ENCODE results near the gene GAS2L1. TPM values are rescaled to one million over a fixed set of nuclear protein-coding genes. Genes with fewer than 3 reads are reported as not detected.

GAS2L1 gene
- total RNA-seq, 1 experiment from 2014 or later: 29.4 TPM

- ChIA-PET POLR2A (no interaction called here), RAD21 (ENCODE audit: low non-redundant PET in 1 of 2, low total read pairs in 2 of 2, uncharacterized antibody in 2 of 2, unreplicated experiment in 2 of 2) (no interaction called here), CTCF (interaction anchor here (1.3 to 1.9 kb wide), 2 partner anchors 12 to 14 kb away, joined by 3 to 7 read pairs; no protein-coding TSS in a partner anchor)
- TSS peak; percentile 19 for BruUV-seq (replicated peaks)
- H3K4me1 ChIP-seq (ENCODE audit: control insufficient read depth in 1 of 2, insufficient read depth in 2 of 2, low read length in 2 of 2): peaks cover 0 to 12% of the 10 kb centered on the region in 2 experiments; a peak in 2 of 4 replicates
- no peaks in the 10 kb centered on the region for H3K27me3 ChIP-seq (ENCODE audit: insufficient read depth, low read length)
- no peaks in the 10 kb centered on the region for H3K9me3 ChIP-seq (ENCODE audit: control insufficient read depth in 1 of 2, insufficient read depth in 1 of 2, low read depth in 1 of 2, low read length in 2 of 2)
- no peak overlapping the region for H3K9ac ChIP-seq (ENCODE audit: low read length)
- H3K79me2 ChIP-seq (ENCODE audit: insufficient read depth, low read length): no peaks in the 10 kb centered on the region
- no peaks in the 10 kb centered on the region for H3K9me2 ChIP-seq (ENCODE audit: insufficient read depth)
- intact Hi-C loops (cut with micrococcal nuclease): no loop called here
- peaks cover 0 to 8% of the 10 kb centered on the region in 2 experiments; a peak in 1 of 4 replicates for H3K36me3 ChIP-seq (ENCODE audit: control insufficient read depth in 1 of 2, insufficient read depth in 2 of 2, low read length in 2 of 2)
- DNase-seq (ENCODE audit: low read depth, low spot score) (no peak), ATAC-seq (no peak)
- no peak for TF ChIP-seq POLR2AphosphoS5 (IDR thresholded peaks at IDR 0.05; ENCODE audit: low read depth, low read length)
- no peak for TF ChIP-seq POLR2A (IDR thresholded peaks at IDR 0.05; ENCODE audit: borderline replicate concordance, extremely low read depth, insufficient read depth, insufficient read length)
- TF ChIP-seq SP1 (IDR thresholded peaks at IDR 0.05; ENCODE audit: low read depth): no peak
- TF ChIP-seq MAX (IDR thresholded peaks at IDR 0.05): no peak
- no peak for TF ChIP-seq ZBTB33 (IDR thresholded peaks at IDR 0.05; ENCODE audit: extremely low read depth, insufficient replicate concordance, low read length)
- H4K20me1 ChIP-seq (ENCODE audit: insufficient read depth): no peaks in the 10 kb centered on the region
- H2AFZ ChIP-seq (ENCODE audit: low read depth, low read length, poor library complexity, severe bottlenecking): no peak overlapping the region
- H3K4me3 ChIP-seq (replicated peaks in 1 of 2; ENCODE audit: low read depth in 1 of 2, low read length in 2 of 2): no peak overlapping the region
- H3K4me2 ChIP-seq (ENCODE audit: low read length): no peak overlapping the region
- no peak overlapping the region for H3K27ac ChIP-seq (ENCODE audit: low read depth, low read length)
Measured at GRCh38 chr22:29325356-29325755, 18.9 kb downstream of the GAS2L1 start.

DNA sequence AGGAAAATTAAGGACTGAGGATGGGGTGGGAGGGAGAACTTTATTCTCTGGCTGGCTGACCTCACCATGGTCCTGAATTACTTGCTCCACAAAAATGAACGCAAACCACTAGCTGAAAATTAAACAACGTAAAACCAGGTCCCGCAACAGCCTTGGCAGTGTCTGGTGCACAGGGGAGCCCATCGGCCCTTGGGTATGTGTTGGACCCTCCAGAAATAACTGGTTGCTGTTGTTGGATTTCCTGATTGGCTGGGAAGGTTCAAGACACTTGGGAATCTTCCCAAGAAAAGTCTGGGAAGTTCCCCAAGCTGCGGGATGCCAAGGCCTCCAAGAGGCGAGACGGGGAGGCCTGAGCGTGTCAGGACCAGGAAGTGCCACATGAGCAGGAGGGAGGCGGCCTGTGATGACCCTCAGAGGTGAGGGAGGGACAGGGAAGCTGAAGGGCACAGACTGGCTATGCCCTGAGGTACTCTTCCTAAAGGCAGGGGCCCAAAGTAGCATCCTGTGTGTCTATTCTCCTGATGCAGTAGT, 19.4 kb downstream of the GAS2L1 start:
- Histone ChIP-seq H3K4me3 (replicated peaks in 1 of 2; ENCODE audit: low read depth in 1 of 2, low read length in 2 of 2) (no peak overlapping the region), H3K27ac (ENCODE audit: low read depth, low read length) (no peak overlapping the region), H4K20me1 (ENCODE audit: insufficient read depth) (no peaks in the 10 kb centered on the region), H3K9ac (ENCODE audit: low read length) (no peak overlapping the region), H3K4me1 (ENCODE audit: control insufficient read depth in 1 of 2, insufficient read depth in 2 of 2, low read length in 2 of 2) (peaks cover 0 to 7% of the 10 kb centered on the region in 2 experiments; a peak in 2 of 4 replicates), H3K9me2 (ENCODE audit: insufficient read depth) (no peaks in the 10 kb centered on the region), H3K4me2 (ENCODE audit: low read length) (no peak overlapping the region), H3K79me2 (ENCODE audit: insufficient read depth, low read length) (no peaks in the 10 kb centered on the region), H2AFZ (ENCODE audit: low read depth, low read length, poor library complexity, severe bottlenecking) (no peak overlapping the region), H3K9me3 (ENCODE audit: control insufficient read depth in 1 of 2, insufficient read depth in 1 of 2, low read depth in 1 of 2, low read length in 2 of 2) (no peaks in the 10 kb centered on the region), H3K36me3 (ENCODE audit: control insufficient read depth in 1 of 2, insufficient read depth in 2 of 2, low read length in 2 of 2) (peaks cover 0 to 10% of the 10 kb centered on the region in 2 experiments; a peak in 1 of 4 replicates), H3K27me3 (ENCODE audit: insufficient read depth, low read length) (no peaks in the 10 kb centered on the region)
- ChIA-PET POLR2A (no interaction called here), CTCF (interaction anchor here (1.3 to 1.9 kb wide), 2 partner anchors 13 to 15 kb away, joined by 3 to 7 read pairs; no protein-coding TSS in a partner anchor), RAD21 (ENCODE audit: low non-redundant PET in 1 of 2, low total read pairs in 2 of 2, uncharacterized antibody in 2 of 2, unreplicated experiment in 2 of 2) (no interaction called here)
- ATAC-seq: no peak
- intact Hi-C loops (cut with micrococcal nuclease): no loop called here
- BruUV-seq (replicated peaks): no TSS peak
- DNase-seq (ENCODE audit: low read depth, low spot score): no peak
- no peak for TF ChIP-seq ZBTB33 (IDR thresholded peaks at IDR 0.05; ENCODE audit: extremely low read depth, insufficient replicate concordance, low read length)
- no peak for TF ChIP-seq ZFX (IDR thresholded peaks at IDR 0.05)
- no peak for TF ChIP-seq ZNF274 (IDR thresholded peaks at IDR 0.05; ENCODE audit: low read depth, low read length)
- TF ChIP-seq EZH2phosphoT487 (IDR thresholded peaks at IDR 0.05; ENCODE audit: borderline replicate concordance): no peak
- TF ChIP-seq, protein P1, sequence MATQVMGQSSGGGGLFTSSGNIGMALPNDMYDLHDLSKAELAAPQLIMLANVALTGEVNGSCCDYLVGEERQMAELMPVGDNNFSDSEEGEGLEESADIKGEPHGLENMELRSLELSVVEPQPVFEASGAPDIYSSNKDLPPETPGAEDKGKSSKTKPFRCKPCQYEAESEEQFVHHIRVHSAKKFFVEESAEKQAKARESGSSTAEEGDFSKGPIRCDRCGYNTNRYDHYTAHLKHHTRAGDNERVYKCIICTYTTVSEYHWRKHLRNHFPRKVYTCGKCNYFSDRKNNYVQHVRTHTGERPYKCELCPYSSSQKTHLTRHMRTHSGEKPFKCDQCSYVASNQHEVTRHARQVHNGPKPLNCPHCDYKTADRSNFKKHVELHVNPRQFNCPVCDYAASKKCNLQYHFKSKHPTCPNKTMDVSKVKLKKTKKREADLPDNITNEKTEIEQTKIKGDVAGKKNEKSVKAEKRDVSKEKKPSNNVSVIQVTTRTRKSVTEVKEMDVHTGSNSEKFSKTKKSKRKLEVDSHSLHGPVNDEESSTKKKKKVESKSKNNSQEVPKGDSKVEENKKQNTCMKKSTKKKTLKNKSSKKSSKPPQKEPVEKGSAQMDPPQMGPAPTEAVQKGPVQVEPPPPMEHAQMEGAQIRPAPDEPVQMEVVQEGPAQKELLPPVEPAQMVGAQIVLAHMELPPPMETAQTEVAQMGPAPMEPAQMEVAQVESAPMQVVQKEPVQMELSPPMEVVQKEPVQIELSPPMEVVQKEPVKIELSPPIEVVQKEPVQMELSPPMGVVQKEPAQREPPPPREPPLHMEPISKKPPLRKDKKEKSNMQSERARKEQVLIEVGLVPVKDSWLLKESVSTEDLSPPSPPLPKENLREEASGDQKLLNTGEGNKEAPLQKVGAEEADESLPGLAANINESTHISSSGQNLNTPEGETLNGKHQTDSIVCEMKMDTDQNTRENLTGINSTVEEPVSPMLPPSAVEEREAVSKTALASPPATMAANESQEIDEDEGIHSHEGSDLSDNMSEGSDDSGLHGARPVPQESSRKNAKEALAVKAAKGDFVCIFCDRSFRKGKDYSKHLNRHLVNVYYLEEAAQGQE (IDR thresholded peaks at IDR 0.05; ENCODE audit: low read depth): no peak
- no peak for TF ChIP-seq YY1 (IDR thresholded peaks at IDR 0.05; ENCODE audit: extremely low read depth, insufficient replicate concordance, low read depth, low read length)
- no peak for TF ChIP-seq MAX (IDR thresholded peaks at IDR 0.05)
